Keratinocyte (primary cell): Measurements from ENCODE around the gene ACOXL.

Experiments
- EZH2 ChIP-seq: IDR thresholded peaks from one replicate; pipeline ENCODE4 v1.6.1; 2012; ENCODE audit warnings: inconsistent platforms, mild to moderate bottlenecking, low read length, moderate library complexity
- TF ChIP-seq, protein P1 (sequence below), 3 experiments: IDR thresholded peaks in 1 of 3; conservative IDR thresholded peaks in 1 of 3; optimal IDR thresholded peaks in 1 of 3; 2 replicates in 2 of 3; 3 replicates in 1 of 3; pipeline versions ENCODE3 to v1.5.1; 2011; ENCODE audit warnings: low read length in 3 of 3, mild to moderate bottlenecking in 3 of 3, moderate library complexity in 2 of 3, control low read depth in 1 of 3, inconsistent platforms in 1 of 3; ENCODE audit not compliant: insufficient read depth in 2 of 3; ENCODE audit errors: extremely low read depth in 1 of 3

DNA sequence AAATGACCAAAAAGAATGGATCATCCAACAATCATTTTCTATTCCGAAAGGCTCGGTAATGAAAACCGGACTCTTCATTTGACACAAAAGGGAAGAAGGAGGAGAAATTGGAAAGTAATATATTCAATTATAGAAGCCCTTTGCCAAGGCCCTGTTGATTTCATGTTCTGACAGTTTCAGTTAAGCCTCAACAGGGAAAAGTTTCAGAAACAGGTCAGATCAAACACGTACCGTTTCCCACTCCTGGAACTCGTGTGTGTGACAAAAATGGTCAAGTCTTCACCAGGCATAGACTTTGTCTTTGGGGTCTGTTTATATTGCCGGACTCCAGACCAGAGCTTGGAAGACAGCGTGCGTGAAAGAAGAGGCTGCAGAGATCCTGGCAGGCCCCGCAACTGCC, 287.0 kb downstream of the ACOXL start:
- TF ChIP-seq, protein P1, sequence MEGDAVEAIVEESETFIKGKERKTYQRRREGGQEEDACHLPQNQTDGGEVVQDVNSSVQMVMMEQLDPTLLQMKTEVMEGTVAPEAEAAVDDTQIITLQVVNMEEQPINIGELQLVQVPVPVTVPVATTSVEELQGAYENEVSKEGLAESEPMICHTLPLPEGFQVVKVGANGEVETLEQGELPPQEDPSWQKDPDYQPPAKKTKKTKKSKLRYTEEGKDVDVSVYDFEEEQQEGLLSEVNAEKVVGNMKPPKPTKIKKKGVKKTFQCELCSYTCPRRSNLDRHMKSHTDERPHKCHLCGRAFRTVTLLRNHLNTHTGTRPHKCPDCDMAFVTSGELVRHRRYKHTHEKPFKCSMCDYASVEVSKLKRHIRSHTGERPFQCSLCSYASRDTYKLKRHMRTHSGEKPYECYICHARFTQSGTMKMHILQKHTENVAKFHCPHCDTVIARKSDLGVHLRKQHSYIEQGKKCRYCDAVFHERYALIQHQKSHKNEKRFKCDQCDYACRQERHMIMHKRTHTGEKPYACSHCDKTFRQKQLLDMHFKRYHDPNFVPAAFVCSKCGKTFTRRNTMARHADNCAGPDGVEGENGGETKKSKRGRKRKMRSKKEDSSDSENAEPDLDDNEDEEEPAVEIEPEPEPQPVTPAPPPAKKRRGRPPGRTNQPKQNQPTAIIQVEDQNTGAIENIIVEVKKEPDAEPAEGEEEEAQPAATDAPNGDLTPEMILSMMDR (optimal IDR thresholded peaks at IDR 0.05 in 1 of 3, IDR thresholded peaks at IDR 0.05 in 1 of 3, conservative IDR thresholded peaks at IDR 0.05 in 1 of 3; ENCODE audit: extremely low read depth in 1 of 3, insufficient read depth in 2 of 3, low read length in 3 of 3), result no peak
- TF ChIP-seq EZH2, result no peak
